ENCODE measurements around the gene AGXT. TPM values are rescaled to one million over a fixed set of nuclear protein-coding genes. Genes with fewer than 3 reads are reported as not detected.
A peak's percentile ranks its signal among the peaks of the same experiment; 100 is the strongest.

AGXT gene
- not detected in 2 replicates for total RNA-seq

- DNase-seq (ENCODE audit: low read depth) = no peak
These were observed at the start of gene AGXT for GRCh38 chr2:240868286-240869108. TSS of gene AGXT (plus strand) at chr2:240868824. CDS start at chr2:240868866, 42 bp downstream.

- DNase-seq (ENCODE audit: low read depth) = no peak
These were observed 49.3 kb upstream of the AGXT start for GRCh38 chr2:240819126-240819857.

DNA sequence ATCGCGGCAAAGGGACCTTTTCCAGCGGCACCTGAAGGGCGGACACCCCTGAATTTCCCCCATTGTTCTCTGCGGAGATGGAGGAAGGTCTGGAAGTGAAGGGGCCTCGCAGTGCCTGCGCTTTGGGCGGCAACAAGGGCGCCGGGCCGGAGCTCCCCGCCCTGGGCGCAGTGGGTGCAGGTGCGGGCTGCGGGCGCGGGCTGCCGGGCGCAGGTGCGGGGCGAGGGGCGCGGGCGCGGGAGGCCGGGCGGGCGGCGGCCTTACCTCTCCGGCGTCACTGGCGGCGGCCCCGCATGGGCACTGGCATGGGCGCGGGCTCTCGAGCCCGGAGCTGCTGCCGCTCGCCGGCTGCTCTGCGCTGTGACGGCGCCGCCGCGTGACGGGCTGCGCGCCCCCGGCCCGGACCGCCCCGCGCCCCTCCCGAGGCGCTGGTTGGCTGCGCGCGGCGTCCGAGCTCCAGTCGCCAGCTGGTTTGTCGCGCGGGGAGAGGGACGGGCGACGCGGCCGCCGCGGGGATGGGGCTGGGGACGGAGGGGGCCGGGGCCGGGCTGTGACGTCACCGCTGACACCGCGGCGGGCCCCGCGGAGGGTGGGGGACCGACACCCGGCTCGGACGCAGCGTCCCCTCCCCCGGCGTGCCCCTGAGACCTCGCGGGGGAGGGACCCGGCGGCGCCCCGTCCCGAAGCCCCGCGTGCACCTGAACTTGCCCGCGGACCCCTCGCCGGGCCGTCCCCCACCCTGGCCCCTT is 48.6 kb upstream of the AGXT start, which contains the start of gene KIF1A:
KIF1A (minus strand) TSS at position 362 of the 749 bp plus-strand sequence. CDS start 22,467 bp downstream, outside the sequence.
- DNase-seq (ENCODE audit: low read depth) = no peak

DNA sequence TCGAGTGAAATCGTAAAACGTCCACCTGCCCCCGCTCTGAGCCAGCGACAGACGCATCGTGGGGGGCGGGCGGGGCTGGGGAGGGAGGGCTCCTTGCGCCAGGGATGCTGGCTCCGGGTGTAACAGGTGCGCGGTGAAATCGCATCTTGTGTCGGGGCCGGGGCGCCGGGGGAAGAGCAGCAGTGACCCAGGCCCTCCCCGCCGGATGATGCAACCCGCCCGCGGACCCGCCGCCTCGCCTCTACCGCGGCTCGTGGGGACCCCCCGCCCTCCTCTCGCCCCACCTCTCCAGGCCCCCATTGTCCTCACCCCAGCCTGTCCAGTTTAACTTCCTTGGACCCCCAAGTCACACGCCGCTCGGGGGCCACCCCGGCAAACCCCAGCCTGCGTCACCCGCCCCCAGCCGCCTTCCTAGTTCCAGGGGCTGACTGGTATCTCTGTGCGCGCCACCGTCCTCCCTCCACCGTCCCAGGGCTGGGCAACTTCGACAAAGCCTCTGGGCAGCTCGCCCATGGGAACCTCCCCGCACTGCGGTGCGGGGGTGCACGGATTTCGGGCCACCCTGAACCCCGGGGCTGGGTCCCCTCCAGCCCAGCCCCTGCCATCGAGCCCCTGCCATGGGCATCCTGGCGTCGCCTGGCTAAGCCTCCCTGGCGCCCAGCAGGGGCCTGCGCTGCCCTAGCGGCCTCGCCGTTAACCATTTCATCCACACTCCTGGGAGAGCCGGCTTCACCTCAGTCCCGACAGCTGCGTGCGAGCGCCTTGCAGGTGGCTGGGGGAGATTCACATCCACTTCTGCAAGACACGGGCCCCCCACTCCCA is 47.8 kb upstream of the AGXT start:
- no peak for DNase-seq (ENCODE audit: low read depth)

DNA sequence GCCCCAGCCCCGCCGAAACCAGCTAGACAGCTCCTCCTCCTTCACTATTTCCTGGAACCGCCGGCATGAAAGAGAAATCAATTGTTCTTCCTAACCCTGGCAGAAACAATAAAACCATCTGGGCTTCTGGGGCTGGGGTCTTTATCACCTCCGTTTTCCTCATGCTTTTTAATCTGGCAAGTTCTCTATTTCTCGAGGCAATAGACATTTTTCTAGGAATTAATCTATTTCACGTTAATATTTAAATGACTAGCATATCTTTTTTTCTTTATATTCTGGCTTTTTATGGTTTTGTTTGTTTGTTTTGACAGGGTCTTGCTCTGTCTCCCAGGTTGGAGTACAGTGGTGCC is 47.2 kb upstream of the AGXT start:
- no peak for DNase-seq (ENCODE audit: low read depth)

- DNase-seq (ENCODE audit: low read depth) = no peak
These were observed 46.3 kb upstream of the AGXT start for GRCh38 chr2:240822280-240822847.

DNA sequence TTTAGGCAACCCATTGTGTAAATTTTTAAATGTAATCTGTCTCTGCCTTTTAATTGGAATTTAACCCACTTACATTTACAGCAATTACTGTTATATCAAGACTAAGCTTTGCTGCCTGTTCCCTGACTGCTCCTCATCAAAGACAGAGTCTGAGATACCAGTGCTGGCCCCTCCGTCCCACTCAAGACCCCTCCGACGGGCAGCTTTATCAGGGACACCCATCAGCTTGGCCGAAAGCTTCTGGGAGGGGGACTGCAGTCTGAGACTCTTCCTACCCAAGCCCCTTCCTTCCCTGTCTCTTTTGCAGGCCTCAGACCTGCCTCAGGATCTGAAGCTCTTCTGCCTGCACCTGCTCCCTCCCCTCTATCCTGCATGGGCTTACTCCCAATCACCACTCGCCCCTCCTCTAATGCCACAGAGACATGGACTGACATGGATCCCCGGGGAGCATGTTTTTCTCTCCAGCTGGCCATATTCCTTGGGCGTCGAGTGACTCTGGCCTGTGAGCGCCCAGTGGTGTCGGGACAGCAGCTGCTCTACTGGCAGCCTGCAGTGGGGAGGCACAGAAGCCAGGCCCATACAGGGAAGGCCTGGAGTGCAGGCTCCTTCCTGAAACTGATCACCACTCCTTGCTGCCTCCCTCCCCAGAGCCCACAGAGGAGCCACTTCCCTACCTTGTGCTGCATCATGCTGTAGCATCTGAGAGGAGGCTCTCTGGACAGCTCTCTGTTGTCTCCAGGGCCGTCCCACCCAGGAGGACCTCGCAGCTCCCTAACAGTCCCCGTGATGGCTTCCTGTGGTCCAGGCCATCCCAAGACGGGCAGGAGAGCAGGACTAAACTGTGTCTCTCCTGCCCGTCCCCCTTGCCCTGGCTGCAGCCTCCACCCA is 44.9 kb upstream of the AGXT start:
- DNase-seq (ENCODE audit: low read depth) = no peak

- DNase-seq (ENCODE audit: low read depth) = no peak
These were observed 43.1 kb upstream of the AGXT start for GRCh38 chr2:240825476-240825875.

- no peak for DNase-seq (ENCODE audit: low read depth)
These were observed 36.9 kb upstream of the AGXT start for GRCh38 chr2:240831594-240832204.

GRCh38 chr2:240832205-240832727 is 36.4 kb upstream of the AGXT start:
- DNase-seq (ENCODE audit: low read depth) = peak; percentile 46

GRCh38 chr2:240832921-240833494 is 35.6 kb upstream of the AGXT start:
- DNase-seq (ENCODE audit: low read depth) = no peak

DNA sequence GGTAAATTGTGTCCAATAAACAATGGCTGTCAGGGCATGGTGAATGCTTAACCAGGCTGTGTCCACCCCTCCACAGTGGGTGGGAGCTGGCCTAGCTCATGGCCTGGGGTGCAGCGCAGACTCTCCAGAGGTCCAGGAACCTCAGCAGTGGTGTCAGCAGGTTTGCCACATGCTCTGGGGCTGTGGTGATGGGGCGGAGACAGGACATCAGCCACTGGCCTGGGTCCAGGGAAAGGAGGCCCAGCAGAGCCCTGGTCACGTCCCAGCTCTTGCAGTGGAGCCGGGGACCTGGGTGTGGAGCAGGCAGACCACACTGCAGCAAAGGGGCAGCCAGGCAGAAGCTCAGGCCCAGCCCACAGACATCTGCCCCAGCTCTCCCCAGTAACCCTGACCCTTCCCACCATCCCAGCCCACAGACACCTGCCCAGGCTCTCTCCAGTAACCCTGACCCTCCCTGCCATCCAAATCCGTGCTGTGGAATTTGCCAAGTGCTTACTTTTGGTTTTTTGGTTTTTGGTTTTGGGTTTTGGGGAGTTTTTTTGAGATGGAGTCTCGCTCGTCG is 34.8 kb upstream of the AGXT start:
- DNase-seq (ENCODE audit: low read depth) = no peak

DNA sequence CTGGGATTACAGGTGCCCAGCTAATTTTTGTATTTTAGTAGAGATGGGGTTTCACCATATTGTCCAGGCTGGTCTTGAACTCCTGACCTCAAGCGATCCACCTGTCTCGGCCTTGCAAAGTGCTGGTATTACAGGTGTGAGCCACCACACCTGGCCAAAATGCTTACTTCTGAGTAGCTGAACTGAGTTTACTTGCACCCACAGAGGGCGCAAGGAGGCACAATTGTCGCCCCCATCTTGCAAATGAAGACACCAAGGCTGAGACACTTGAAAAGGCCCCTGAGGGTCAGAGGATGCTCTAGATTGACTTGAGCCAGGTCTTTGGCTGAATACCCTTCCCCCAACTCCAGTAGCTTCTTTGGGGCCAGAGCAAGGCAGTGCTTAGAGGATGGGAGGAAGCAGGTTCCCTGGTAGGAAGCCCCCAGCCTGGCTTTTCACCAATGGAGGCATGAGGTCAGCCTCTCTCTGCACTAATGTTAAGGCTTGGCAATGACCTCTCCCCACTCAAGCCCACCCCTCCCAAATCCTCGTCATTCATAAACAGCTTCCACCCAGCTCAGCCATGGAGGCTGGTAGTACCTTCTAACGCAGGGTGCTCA is 34.1 kb upstream of the AGXT start:
- DNase-seq (ENCODE audit: low read depth) = no peak

DNA sequence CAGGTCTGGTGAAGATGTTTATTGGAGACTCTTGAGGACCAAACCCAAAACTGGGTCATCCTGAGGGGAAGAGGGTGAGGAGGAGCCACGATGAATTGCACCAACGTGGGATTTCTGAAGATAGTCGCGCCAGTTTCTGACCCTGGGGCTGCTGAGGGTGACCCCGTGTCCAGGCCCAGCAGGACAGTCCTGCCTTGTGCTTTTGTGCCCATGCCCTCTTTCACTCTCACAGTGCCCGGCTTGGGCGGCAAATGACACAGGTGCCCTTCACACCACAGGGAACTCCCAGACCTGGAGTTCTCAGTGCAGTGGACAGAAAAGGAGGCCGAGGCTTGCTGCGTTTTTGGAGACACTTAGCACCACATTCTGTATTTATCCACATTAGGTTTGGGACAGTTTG is 33.1 kb upstream of the AGXT start:
- DNase-seq (ENCODE audit: low read depth) = no peak

DNA sequence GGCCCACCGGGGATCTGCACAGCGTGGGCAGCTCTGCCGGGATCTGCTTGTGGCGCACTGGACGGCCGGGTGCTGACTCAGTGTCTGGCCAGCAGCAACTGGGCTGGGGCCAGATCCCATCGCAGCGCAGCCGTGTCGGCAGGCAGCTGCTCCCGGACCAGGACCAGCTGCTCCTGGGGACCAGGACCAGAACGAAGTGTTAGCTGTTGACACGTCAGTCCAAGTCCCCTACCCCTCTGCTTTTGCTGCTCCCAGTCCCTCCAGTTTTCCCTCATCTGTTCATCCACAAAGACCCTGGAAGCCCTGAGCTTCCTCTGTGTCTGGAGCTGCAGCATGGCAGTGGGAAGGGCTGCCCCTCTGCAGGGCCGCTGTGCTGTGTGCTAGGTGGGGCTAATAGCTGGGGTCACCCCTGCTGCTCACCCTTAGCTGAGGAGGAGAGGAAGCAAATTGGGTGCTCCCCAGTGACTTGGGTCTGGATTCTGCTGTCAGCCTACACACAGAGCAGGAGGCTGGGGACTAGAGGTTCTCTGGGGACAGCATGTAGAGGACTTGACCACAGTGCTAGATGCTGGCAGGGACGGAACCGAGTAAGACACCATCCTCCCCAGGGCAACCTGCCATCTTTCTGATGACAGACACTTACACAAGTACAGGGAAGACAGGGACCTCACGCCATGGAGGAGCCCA is 31.7 kb upstream of the AGXT start:
- no peak for DNase-seq (ENCODE audit: low read depth)

DNA sequence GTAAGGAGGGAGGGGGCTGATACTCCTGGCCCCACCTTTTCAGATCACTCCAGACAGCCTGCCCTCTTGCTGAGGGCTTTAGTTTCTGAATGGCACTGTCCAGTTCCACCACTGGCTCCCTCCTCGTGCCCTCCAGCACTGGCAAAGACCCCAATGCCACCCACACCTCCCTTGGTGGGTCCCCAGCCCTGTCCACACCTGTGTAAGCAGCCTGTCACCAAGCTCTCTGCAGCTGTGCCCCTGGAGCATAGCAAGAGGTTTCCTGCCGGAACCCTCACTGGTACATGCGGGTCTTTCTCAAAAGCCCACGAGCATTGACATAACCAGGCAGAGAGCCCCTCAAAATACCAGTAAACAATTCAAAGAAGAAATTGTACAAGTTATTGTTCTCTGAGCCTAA is 31.0 kb upstream of the AGXT start:
- no peak for DNase-seq (ENCODE audit: low read depth)
